ENCODE measurements around the gene OR1F1. TPM values are rescaled to one million over a fixed set of nuclear protein-coding genes. Genes with fewer than 3 reads are reported as not detected.

Gene OR1F1
- total RNA-seq, 1 experiment from 2014 or later, result not detected

GRCh38 chr16:3170440-3171180, 17.4 kb upstream of the OR1F1 start:
- Mint-ChIP-seq H3K9me3 (no peaks in the 10 kb centered on the region; a peak in 1 of 5 replicates), H3K27me3 (ENCODE audit: low read depth) (peaks cover 36% of the 10 kb centered on the region), H3K4me1 (peaks cover 18 to 20% of the 10 kb centered on the region in 2 experiments), H3K36me3 (ENCODE audit: insufficient read depth in 1 of 3, low read depth in 3 of 3) (no peaks in the 10 kb centered on the region), H3K27ac (no peak overlapping the region), H3K4me3 (peak overlapping the region; percentile 70 to 82)
- peak overlapping the region; percentile 56 for H3K18ac ChIP-seq (ENCODE audit: insufficient read length, low read depth, low read length)
- H3K9me3 ChIP-seq (ENCODE audit: control insufficient read depth, low read depth, low read length), result no peaks in the 10 kb centered on the region
- no peaks in the 10 kb centered on the region for H3K27me3 ChIP-seq (ENCODE audit: insufficient read depth, low read length)
- H3K9ac ChIP-seq (ENCODE audit: extremely low read depth, insufficient read length, low read length), result peak overlapping the region; percentile 20
- H4K5ac ChIP-seq (ENCODE audit: insufficient read length, low read depth, low read length), result no peak overlapping the region
- H3K14ac ChIP-seq (ENCODE audit: insufficient read depth, low read length), result peak overlapping the region; percentile 54; the same call in 1 of the 2 replicates
- H3K79me2 ChIP-seq (ENCODE audit: insufficient read depth, low read length), result no peaks in the 10 kb centered on the region
- no peak overlapping the region for H2BK20ac ChIP-seq (ENCODE audit: low read depth, low read length, poor library complexity, severe bottlenecking)
- H2BK12ac ChIP-seq (ENCODE audit: insufficient read length, low read depth, low read length), result no peak overlapping the region
- H3K23me2 ChIP-seq (ENCODE audit: insufficient read length, low read depth, low read length, poor library complexity, severe bottlenecking), result peaks cover 12% of the 10 kb centered on the region
- peak; percentile 60 for DNase-seq
- no peaks in the 10 kb centered on the region for H3K4me1 ChIP-seq (ENCODE audit: insufficient read depth, low read length)
- no peak overlapping the region for H2BK120ac ChIP-seq (ENCODE audit: low read depth, low read length, poor library complexity, severe bottlenecking)
- H4K8ac ChIP-seq (replicated peaks; ENCODE audit: insufficient read length, low read depth, low read length), result no peak overlapping the region
- no peak overlapping the region for H2AK5ac ChIP-seq (ENCODE audit: insufficient read length, low read length)
- TF ChIP-seq CTCF (conservative IDR thresholded peaks at IDR 0.05), result no peak
- H3K23ac ChIP-seq (ENCODE audit: insufficient read length, low read depth, low read length), result no peak overlapping the region
- no CpG with 5 or more reads among the region's 53 CpGs for WGBS (ENCODE audit: extremely low coverage, insufficient read length, low lambda C conversion rate)
- H2BK15ac ChIP-seq (ENCODE audit: low read depth, low read length), result no peak overlapping the region
- peak overlapping the region; percentile 48 for H3K4me2 ChIP-seq (ENCODE audit: insufficient read depth, insufficient read length, low read length)
- no peak overlapping the region for H3K56ac ChIP-seq (ENCODE audit: insufficient read length, low read depth, low read length)
- H3K4ac ChIP-seq (ENCODE audit: low read depth, low read length), result no peak overlapping the region
- H2AFZ ChIP-seq (ENCODE audit: low read length), result no peak overlapping the region
- no peaks in the 10 kb centered on the region for H3K79me1 ChIP-seq (ENCODE audit: insufficient read depth, low read depth, low read length, poor library complexity, severe bottlenecking)
- H3K27ac ChIP-seq (ENCODE audit: insufficient read length, low read depth, low read length), result no peak overlapping the region
- no peak overlapping the region for H4K91ac ChIP-seq (ENCODE audit: insufficient read length, low read depth, low read length)
- no peak overlapping the region for H2BK5ac ChIP-seq (ENCODE audit: insufficient read length, low read length)
- H3T11ph ChIP-seq (ENCODE audit: low read length), result no peak overlapping the region
- no peaks in the 10 kb centered on the region for H4K20me1 ChIP-seq (ENCODE audit: control insufficient read depth, insufficient read depth, insufficient read length)
